Measurements from ENCODE around the gene ADGRG7.

Gene ADGRG7

GRCh38 chr3:100641471-100642032 is 32.2 kb downstream of the ADGRG7 start:
- DNase-seq (ENCODE audit: low read depth) = no peak
- H3K4me3 ChIP-seq (ENCODE audit: low read length) = no peak overlapping the region
- TF ChIP-seq CTCF (conservative IDR thresholded peaks at IDR 0.05; ENCODE audit: low read depth, low read length) = no peak

- TF ChIP-seq CTCF (conservative IDR thresholded peaks at IDR 0.05; ENCODE audit: low read depth, low read length) = no peak
- no peak overlapping the region for H3K4me3 ChIP-seq (ENCODE audit: low read length)
- DNase-seq (ENCODE audit: low read depth) = no peak
These were observed 36.5 kb downstream of the ADGRG7 start for GRCh38 chr3:100645913-100646312.

GRCh38 chr3:100647171-100647570 is 37.8 kb downstream of the ADGRG7 start:
- no peak overlapping the region for H3K4me3 ChIP-seq (ENCODE audit: low read length)
- TF ChIP-seq CTCF (conservative IDR thresholded peaks at IDR 0.05; ENCODE audit: low read depth, low read length) = no peak
- no peak for DNase-seq (ENCODE audit: low read depth)

GRCh38 chr3:100647657-100648056 is 38.3 kb downstream of the ADGRG7 start:
- TF ChIP-seq CTCF (conservative IDR thresholded peaks at IDR 0.05; ENCODE audit: low read depth, low read length) = no peak
- no peak for DNase-seq (ENCODE audit: low read depth)
- no peak overlapping the region for H3K4me3 ChIP-seq (ENCODE audit: low read length)

GRCh38 chr3:100650651-100651619 is 41.5 kb downstream of the ADGRG7 start:
- no peak overlapping the region for H3K4me3 ChIP-seq (ENCODE audit: low read length)
- TF ChIP-seq CTCF (conservative IDR thresholded peaks at IDR 0.05; ENCODE audit: low read depth, low read length) = peak; percentile 33
- DNase-seq (ENCODE audit: low read depth) = no peak

GRCh38 chr3:100653604-100654294 is 44.3 kb downstream of the ADGRG7 start:
- H3K4me3 ChIP-seq (ENCODE audit: low read length) = peak overlapping the region; percentile 31
- no peak for TF ChIP-seq CTCF (conservative IDR thresholded peaks at IDR 0.05; ENCODE audit: low read depth, low read length)
- DNase-seq (ENCODE audit: low read depth) = no peak

All from retinal pigment epithelial cell (primary cell).